GM18907 (cell line): ENCODE measurements around the gene SCLY.

Experiments
- ATAC-seq: cut with Tn5 transposase; IDR thresholded peaks from one replicate; pipeline ENCODE4 v1.9.1; 2021; ENCODE audit warnings: mild to moderate bottlenecking, moderate library complexity; ENCODE audit not compliant: unreplicated experiment

The SCLY gene

DNA sequence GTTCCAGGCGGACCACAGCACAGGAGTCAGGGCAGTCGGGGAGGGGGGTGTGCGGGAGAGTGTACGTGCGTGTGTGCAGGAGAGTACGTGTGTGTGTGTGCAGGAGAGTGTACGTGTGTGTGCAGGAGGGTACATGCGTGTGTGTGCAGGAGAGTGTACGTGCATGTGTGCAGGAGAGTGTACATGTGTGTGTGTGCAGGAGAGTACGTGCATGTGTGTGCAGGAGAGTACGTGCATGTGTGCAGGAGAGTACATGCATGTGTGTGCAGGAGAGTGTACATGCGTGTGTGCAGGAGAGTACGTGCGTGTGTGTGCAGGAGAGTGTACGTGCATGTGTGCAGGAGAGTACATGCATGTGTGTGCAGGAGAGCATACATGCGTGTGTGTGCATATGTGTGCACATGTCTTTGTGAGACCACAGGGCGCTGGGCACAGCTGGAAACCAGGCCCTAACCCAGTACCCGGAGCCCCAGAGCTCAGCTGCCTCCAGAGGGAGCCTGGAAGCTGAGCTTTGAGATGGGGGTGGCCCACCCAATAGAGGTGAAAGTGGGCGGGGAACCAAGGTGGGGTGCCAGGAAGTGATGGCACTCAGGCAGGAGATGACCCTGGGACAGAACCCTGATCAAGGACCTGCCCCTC lies 63.8 kb downstream of the SCLY start:
- no peak for ATAC-seq

GRCh38 chr2:238125127-238125885 lies 64.5 kb downstream of the SCLY start:
- ATAC-seq = no peak

- ATAC-seq = no peak
These were observed 65.5 kb downstream of the SCLY start for GRCh38 chr2:238126338-238126737.

DNA sequence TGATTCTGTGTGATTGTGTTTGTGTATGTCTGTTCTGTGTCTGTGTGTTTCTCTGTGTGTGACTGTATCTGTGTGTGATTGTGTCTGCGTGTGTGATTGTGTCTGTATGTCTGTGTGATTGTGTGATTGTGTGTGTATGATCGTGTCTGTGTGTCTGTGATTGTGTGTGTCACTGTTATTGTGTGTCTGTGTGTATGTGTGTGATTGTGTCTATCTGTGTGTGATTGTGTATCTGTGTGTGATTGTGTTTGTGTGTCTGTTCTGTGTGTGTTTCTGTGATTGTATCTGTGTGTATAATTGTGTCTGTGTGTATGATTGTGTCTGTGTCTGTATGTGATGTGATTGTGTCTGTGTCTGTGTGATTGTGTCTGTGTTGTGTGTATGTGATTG lies 66.0 kb downstream of the SCLY start:
- ATAC-seq = no peak

DNA sequence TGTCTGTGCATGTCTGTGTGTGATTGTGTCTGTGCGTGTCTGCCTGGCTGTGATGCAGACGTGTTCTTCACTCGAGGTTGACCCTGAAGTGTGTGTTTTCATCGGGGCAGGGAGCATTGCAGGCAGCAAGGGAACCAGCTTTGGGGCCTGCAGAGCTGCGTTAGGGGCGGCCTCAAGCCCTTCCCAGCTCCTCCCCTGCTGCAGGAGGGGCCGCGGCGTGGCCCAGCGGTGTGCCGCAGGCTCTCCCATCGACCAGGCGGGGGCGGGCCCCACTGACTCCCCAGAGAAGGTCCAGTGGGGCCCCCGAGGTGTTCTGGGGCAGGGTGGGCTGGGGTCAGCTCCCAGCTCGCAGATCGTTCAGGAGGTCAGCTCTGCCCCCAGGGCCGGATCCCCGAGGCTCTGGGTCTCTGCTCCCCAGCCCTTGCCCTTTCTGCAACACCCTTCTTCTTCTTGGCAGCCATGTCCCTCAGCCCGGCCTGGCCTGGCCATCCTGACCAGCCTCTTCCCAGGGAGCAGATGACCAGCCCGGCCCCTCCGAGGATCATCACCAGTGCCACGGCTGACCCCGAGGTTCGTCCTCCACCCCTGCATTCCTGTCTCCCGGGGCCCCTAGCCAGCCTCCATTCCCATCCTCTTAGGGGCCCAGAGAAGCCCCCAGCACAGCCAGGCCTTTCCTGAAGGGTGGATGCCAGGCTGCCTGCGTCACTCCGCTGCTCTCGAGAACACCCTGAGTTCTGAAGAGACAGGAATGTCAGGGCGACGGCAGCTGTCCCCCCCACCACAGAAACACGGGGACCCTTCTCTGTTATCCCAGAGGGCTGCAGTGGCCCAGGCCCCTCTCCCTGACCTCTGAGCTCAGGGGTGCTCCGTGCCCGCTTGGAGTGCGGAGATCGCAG lies 66.6 kb downstream of the SCLY start:
- no peak for ATAC-seq

DNA sequence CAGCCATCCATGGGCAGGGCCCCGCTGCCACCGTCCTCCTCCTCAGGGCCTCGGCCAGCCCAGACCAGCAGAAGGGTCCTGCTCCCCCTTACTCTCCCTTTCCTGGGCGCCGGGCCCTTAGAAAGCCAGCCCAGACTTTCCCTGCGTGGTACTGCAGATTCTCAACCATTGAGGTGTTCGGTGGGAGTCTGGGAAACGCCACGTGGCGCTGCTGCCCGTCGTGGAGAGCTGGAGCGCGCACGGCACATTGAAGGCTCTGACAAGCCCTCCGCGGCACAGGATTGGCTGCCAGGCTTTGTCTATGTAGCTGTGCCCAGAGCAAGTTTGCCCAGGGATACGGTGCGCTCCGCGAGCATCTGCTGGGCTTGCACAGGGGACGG lies 67.2 kb downstream of the SCLY start:
- ATAC-seq = no peak

GRCh38 chr2:238128534-238129001 lies 67.8 kb downstream of the SCLY start:
- no peak for ATAC-seq

DNA sequence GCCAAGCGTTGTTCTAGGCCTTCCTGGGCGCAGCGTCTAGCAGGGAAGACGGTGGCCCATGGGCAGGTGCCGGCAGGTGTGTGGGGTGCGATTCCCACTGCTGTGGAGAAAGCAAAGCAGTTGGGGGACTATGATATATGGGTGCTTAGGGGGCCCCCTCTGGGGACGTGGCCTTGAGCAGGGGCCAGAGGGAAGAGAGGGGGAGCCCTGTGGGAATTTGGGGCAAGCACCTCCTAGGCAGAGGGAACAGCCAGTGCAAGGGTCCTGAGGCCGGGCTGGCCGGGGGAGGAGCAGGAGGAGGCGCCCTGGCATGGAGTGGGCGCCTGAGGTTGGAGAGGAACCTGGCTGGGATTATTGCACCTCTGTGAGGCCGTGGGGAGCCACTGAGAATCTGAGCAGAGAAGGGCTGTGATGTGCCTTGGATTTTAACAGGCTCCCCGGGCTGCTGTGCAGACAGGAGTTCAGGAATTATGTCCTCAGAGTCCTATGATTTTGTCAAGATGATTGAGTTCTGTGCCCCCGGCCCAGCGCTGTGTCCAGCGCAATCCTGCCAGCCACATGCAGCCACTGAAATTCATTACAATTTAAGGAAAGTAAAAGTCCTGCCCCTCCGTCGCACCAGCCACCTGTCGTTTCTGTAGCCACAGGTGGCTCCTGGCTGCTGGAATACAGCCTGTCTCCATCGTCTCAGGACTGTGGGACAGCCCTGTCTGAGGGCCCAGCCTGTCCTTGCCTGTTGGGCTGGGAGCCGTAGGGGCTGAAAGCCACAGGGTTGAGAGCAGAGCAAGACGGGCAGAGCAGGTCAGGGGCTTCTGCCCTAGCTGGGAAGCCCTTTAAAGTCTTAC lies 68.6 kb downstream of the SCLY start:
- no peak for ATAC-seq

- ATAC-seq = no peak
These were observed 69.4 kb downstream of the SCLY start for GRCh38 chr2:238130111-238130695.

DNA sequence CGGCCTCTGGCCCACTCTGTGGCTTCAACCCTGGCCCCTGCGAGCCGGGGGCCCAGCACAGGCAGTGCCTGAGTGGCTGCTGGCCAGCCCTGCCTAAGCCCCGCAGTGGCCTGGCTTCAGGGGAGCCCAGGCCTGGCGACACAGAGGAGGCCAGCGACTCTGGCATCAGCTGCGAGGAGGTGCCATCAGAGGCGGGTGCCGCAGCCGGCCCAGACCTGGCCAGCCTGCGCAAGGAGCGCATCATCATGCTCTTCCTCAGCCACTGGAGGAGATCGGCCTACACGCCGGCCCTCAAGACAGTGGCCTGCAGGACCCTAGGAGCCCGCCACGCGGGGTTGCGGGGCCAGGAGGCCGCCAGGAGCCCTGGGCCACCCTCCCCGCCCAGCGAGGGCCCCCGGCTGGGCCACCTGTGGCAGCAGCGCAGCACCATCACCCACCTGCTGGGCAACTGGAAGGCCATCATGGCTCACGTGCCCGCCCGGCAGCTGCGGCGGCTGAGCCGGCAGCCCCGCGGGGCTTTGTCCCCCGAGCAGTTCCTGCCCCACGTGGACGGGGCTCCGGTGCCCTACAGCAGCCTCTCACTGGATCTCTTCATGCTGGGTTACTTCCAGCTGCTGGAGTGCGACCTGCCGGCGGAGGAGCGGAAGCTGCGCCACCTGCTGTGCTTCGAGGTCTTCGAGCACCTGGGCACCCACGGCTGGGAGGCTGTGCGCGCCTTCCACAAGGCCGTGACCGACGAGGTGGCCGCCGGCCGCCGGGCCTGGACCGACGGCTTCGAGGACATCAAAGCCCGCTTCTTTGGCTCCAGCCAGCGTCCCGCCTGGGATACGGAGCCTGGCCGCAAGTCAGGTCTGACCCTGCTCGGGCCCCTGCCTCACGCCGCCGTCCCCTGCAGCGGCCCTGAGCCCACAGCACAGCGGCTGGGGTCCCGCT lies 70.2 kb downstream of the SCLY start:
- no peak for ATAC-seq

GRCh38 chr2:238131761-238132462 lies 71.1 kb downstream of the SCLY start:
- no peak for ATAC-seq

- ATAC-seq = no peak
These were observed 72.0 kb downstream of the SCLY start for GRCh38 chr2:238132463-238133450.

GRCh38 chr2:238133499-238134392 lies 72.9 kb downstream of the SCLY start:
- no peak for ATAC-seq

- ATAC-seq = no peak
These were observed 73.6 kb downstream of the SCLY start for GRCh38 chr2:238134393-238134785.

DNA sequence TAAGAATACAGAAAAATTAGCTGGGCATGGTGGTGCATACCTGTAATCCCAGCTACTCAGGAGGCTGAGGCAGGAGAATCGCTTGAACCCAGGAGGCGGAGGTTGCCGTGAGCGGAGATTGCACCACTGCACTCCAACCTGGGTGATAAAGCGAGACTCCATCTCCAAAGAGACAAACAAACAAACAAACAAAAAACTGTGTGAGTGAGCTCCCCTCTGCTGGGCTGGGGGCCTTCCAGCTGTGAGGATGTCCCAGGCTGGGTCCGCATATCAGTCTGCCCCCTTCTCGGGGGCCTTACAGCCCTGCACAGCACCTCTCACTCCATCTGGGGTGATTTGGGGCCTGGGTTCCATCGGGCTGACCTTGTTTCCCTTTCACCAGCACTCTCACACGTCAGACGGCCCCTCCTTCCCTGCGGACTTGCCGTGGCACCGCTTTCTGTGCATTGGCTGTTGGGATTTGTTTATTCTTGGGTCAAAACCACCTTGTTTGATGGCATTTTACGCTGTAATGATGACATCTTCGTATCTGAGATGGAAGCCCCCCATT lies 74.9 kb downstream of the SCLY start:
- ATAC-seq = no peak
